SJCRH30 (cell line): Measurements from ENCODE around the gene PTCHD1. TPM values are rescaled to one million over a fixed set of nuclear protein-coding genes. Genes with fewer than 3 reads are reported as not detected.

ENCODE experiments used
- DNase-seq, 2 experiments: peaks; one replicate each; pipeline ENCODE4 v3.0.0-alpha.2; 2015 to 2020
- H3K27ac ChIP-seq: fragments of 250-450 bp; sonication (Bioruptor Pico); 2 replicates; pipeline ENCODE4 v1.5.1; 2020; ENCODE audit warnings: mild to moderate bottlenecking, moderate library complexity
- H3K27me3 ChIP-seq: fragments of 250-450 bp; sonication (Bioruptor Pico); 2 replicates; pipeline ENCODE4 v1.5.1; 2020; ENCODE audit warnings: mild to moderate bottlenecking, moderate library complexity
- H3K36me3 ChIP-seq: fragments of 250-450 bp; sonication (Bioruptor Pico); 2 replicates; pipeline ENCODE4 v1.5.1; 2020; ENCODE audit warnings: mild to moderate bottlenecking, moderate library complexity
- H3K4me1 ChIP-seq: fragments of 250-450 bp; sonication (Bioruptor Pico); 2 replicates; pipeline ENCODE4 v1.5.1; 2020; ENCODE audit warnings: mild to moderate bottlenecking, moderate library complexity
- H3K4me3 ChIP-seq: fragments of 250-450 bp; sonication (Bioruptor Pico); 2 replicates; pipeline ENCODE4 v1.5.1; 2020; ENCODE audit warnings: mild to moderate bottlenecking, moderate library complexity
- H3K9me3 ChIP-seq: fragments of 250-450 bp; sonication (Bioruptor Pico); replicated peaks from 2 replicates; pipeline ENCODE4 v1.5.1; 2020; ENCODE audit warnings: mild to moderate bottlenecking, moderate library complexity
- total RNA-seq: library from RNA; depleted of rRNA; stranded (reverse); fragments of >200 nt; shearing (Covaris generic); gene quantifications from 2 replicates; pipeline ENCODE4 v1.2.3, GENCODE V29; 2014

PTCHD1 gene
- total RNA-seq, 1 experiment from 2014 or later, result 0.43 TPM

GRCh38 chrX:23398570-23398969, 63.9 kb downstream of the PTCHD1 start:
- H3K36me3 ChIP-seq, result no peaks in the 10 kb centered on the region
- no peak for DNase-seq
- no peak overlapping the region for H3K4me3 ChIP-seq
- H3K4me1 ChIP-seq, result no peaks in the 10 kb centered on the region
- no peak overlapping the region for H3K27ac ChIP-seq
- H3K27me3 ChIP-seq, result no peaks in the 10 kb centered on the region
- no peaks in the 10 kb centered on the region for H3K9me3 ChIP-seq

- DNase-seq, result peak; percentile 7 to 33
Observed at GRCh38 chrX:23403849-23404248, 69.2 kb downstream of the PTCHD1 start.

GRCh38 chrX:23422912-23423311, 88.3 kb downstream of the PTCHD1 start:
- DNase-seq, result no peak
- Histone ChIP-seq H3K36me3 (no peaks in the 10 kb centered on the region), H3K27me3 (no peaks in the 10 kb centered on the region), H3K4me1 (no peaks in the 10 kb centered on the region), H3K4me3 (no peak overlapping the region), H3K9me3 (no peaks in the 10 kb centered on the region; the same call in 1 of the 2 replicates), H3K27ac (no peak overlapping the region)

More at GRCh38 chrX:23403849-23404248, 69.2 kb downstream of the PTCHD1 start:
- peaks cover 3% of the 10 kb centered on the region; the same call in 1 of the 2 replicates for H3K4me1 ChIP-seq
- no peak overlapping the region for H3K4me3 ChIP-seq
- no peak overlapping the region for H3K27ac ChIP-seq
- no peaks in the 10 kb centered on the region for H3K36me3 ChIP-seq
- H3K27me3 ChIP-seq, result no peaks in the 10 kb centered on the region
- H3K9me3 ChIP-seq, result no peaks in the 10 kb centered on the region

GRCh38 chrX:23434356-23434884, 99.8 kb downstream of the PTCHD1 start:
- H3K4me3 ChIP-seq, result no peak overlapping the region
- DNase-seq, result no peak
- H3K4me1 ChIP-seq, result no peaks in the 10 kb centered on the region
- no peaks in the 10 kb centered on the region for H3K27me3 ChIP-seq
- H3K27ac ChIP-seq, result no peak overlapping the region
- no peaks in the 10 kb centered on the region for H3K9me3 ChIP-seq
- H3K36me3 ChIP-seq, result no peaks in the 10 kb centered on the region

DNA sequence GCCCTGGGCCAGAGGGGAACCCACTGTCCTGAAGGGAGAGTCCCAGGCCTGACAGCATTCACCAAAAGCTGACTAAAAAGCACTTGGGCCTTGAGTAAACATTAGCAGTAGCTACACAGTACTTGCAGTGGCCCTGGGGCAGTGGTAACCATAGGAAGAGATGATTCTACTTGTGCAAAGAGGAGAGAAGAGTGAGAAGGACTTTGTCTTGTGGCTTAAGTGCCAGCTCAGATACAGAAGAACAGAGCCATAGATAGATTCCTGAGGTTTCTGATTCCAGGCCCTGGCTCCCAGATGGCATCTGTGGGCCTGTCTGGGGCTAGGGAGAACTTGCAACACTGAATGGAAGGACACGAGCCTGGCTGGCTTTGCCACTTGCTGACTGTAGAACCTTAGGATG, 100.5 kb downstream of the PTCHD1 start:
- DNase-seq, result no peak
- H3K27ac ChIP-seq, result no peak overlapping the region
- H3K4me1 ChIP-seq, result no peaks in the 10 kb centered on the region

GRCh38 chrX:23435575-23435974, 100.9 kb downstream of the PTCHD1 start:
- no peak overlapping the region for H3K27ac ChIP-seq
- no peaks in the 10 kb centered on the region for H3K4me1 ChIP-seq
- H3K4me3 ChIP-seq, result no peak overlapping the region
- no peaks in the 10 kb centered on the region for H3K36me3 ChIP-seq
- H3K9me3 ChIP-seq, result no peaks in the 10 kb centered on the region
- peak; percentile 2 to 9 for DNase-seq
- no peaks in the 10 kb centered on the region for H3K27me3 ChIP-seq

More for the DNA sequence above, 100.5 kb downstream of the PTCHD1 start:
- Histone ChIP-seq H3K36me3 (no peaks in the 10 kb centered on the region), H3K4me3 (no peak overlapping the region), H3K27me3 (no peaks in the 10 kb centered on the region), H3K9me3 (no peaks in the 10 kb centered on the region)

- H3K36me3 ChIP-seq, result no peaks in the 10 kb centered on the region
- H3K27ac ChIP-seq, result no peak overlapping the region
- H3K9me3 ChIP-seq, result no peaks in the 10 kb centered on the region
- no peaks in the 10 kb centered on the region for H3K27me3 ChIP-seq
- no peak for DNase-seq
- no peak overlapping the region for H3K4me3 ChIP-seq
- H3K4me1 ChIP-seq, result no peaks in the 10 kb centered on the region
Observed at GRCh38 chrX:23436875-23437274, 102.2 kb downstream of the PTCHD1 start.

DNA sequence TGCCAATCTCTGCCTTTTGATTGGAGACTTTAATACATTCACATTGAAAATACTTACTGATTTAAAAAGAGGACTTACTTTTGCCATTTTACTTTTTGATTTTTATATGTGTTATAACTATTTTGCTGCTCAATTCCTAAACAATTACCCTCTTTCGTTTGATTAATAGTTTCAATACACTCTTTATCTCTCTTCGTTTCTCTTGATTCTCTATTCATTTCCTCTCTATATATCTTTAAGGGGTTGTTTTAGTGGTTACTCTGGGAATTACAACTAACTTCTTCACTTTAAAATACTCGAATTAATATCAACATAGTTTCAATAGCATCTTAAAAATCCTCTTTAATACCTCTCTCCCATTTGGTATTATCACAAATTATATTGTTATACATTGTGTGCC, 116.6 kb downstream of the PTCHD1 start:
- H3K4me3 ChIP-seq, result no peak overlapping the region
- no peaks in the 10 kb centered on the region for H3K36me3 ChIP-seq
- no peaks in the 10 kb centered on the region for H3K4me1 ChIP-seq
- no peaks in the 10 kb centered on the region for H3K9me3 ChIP-seq
- H3K27me3 ChIP-seq, result no peaks in the 10 kb centered on the region
- H3K27ac ChIP-seq, result no peak overlapping the region
- no peak for DNase-seq
